Ascending aorta (tissue), 2 donors: ENCODE data around the gene SLFNL1. TPM values are rescaled to one million over a fixed set of nuclear protein-coding genes. Genes with fewer than 3 reads are reported as not detected.

ENCODE experiments used
- DNase-seq, 2 donors: peaks; one replicate each; pipeline ENCODE4 v3.0.0-alpha.2; 2019; ENCODE audit warnings: low spot score in 2 of 2
- H3K27ac ChIP-seq, 2 donors: fragments of 200-600 bp; sonication (generic); one replicate each; pipeline ENCODE4 v1.5.1; 2016 to 2017; ENCODE audit warnings: mild to moderate bottlenecking in 1 of 2
- H3K27me3 ChIP-seq: fragments of 200-600 bp; sonication (generic); one replicate; pipeline ENCODE4 v1.5.1; 2017
- H3K36me3 ChIP-seq, 2 donors: fragments of 200-600 bp; sonication (generic); one replicate each; pipeline ENCODE4 v1.5.1; 2016
- H3K4me1 ChIP-seq, 2 donors: fragments of 200-600 bp; sonication (generic); one replicate each; pipeline ENCODE4 v1.5.1; 2016 to 2017; ENCODE audit warnings: mild to moderate bottlenecking in 1 of 2
- H3K4me3 ChIP-seq, 2 donors: fragments of 200-600 bp; sonication (generic); one replicate each; pipeline ENCODE4 v1.5.1; 2016 to 2017; ENCODE audit warnings: mild to moderate bottlenecking in 1 of 2
- H3K9me3 ChIP-seq, 2 donors: fragments of 200-600 bp; sonication (generic); one replicate each; pipeline ENCODE4 v1.5.1; 2016
- CTCF ChIP-seq, 3 experiments: fragments of 200-600 bp in 2 of 3; fragments of 450-650 bp in 1 of 3; sonication (generic) in 2 of 3; IDR thresholded peaks; one replicate each; pipeline ENCODE4 v1.5.1; 2016 to 2019; ENCODE audit warnings: antibody characterized with exemption in 3 of 3, mild to moderate bottlenecking in 1 of 3, moderate library complexity in 1 of 3
- intact Hi-C: fragments of 100-400 bp; cut with DNase I; formaldehyde crosslinking; loops from one replicate; pipeline ENCODE4 v1.15.1; 2023
- total RNA-seq: library from RNA; depleted of rRNA; stranded (reverse); fragments of >200 nt; gene quantifications from one replicate; pipeline ENCODE4 v1.1.0, GENCODE V29; 2016

The SLFNL1 gene
- total RNA-seq, 1 donor from 2014 or later = not detected

- DNase-seq = no peak
- TF ChIP-seq CTCF (IDR thresholded peaks at IDR 0.05) = no peak
- H3K27ac ChIP-seq = peak overlapping the region; percentile 96 to 98
- intact Hi-C loops = loop anchor here (5.0 to 10.0 kb wide), 4 partner anchors 67 to 385 kb away; partner anchors contain the start of gene FOXO6
- no peaks in the 10 kb centered on the region for H3K27me3 ChIP-seq
- no peaks in the 10 kb centered on the region for H3K9me3 ChIP-seq
- peak overlapping the region; percentile 78 to 83 for H3K4me3 ChIP-seq
- H3K36me3 ChIP-seq = peaks cover 0 to 14% of the 10 kb centered on the region in 2 donors
- H3K4me1 ChIP-seq = peaks cover 7 to 36% of the 10 kb centered on the region in 2 donors
These were observed 41.5 kb downstream of the SLFNL1 start for GRCh38 chr1:40980068-40980452.

- H3K27me3 ChIP-seq = no peaks in the 10 kb centered on the region
- peak within 1 kb of the TSS; percentile 96 to 98 for H3K27ac ChIP-seq
- peaks cover 7 to 30% of the 10 kb centered on the region in 2 donors for H3K4me1 ChIP-seq
- no peaks in the 10 kb centered on the region for H3K9me3 ChIP-seq
- peak within 1 kb of the TSS; percentile 78 to 83 for H3K4me3 ChIP-seq
- intact Hi-C loops = loop anchor here (5.0 to 10.0 kb wide), 4 partner anchors 68 to 385 kb away; partner anchors contain the start of gene FOXO6
- peaks cover 0 to 8% of the 10 kb centered on the region in 2 donors for H3K36me3 ChIP-seq
- TF ChIP-seq CTCF (IDR thresholded peaks at IDR 0.05) = peak in 1 of 3 experiments; percentile 21
- DNase-seq = peak; percentile 71 to 96
These were observed 42.1 kb downstream of the SLFNL1 start, which contains the start of gene CTPS1 for GRCh38 chr1:40979241-40980067. CTPS1 (plus strand) TSS chr1:40979696; CDS start chr1:40983291, 3,595 bp downstream.

- Histone ChIP-seq H3K4me1 (peaks cover 6 to 27% of the 10 kb centered on the region in 2 donors), H3K4me3 (peak overlapping the region; percentile 78 to 83), H3K36me3 (peaks cover 0 to 5% of the 10 kb centered on the region in 2 donors), H3K27ac (peak overlapping the region; percentile 96 to 98), H3K9me3 (no peaks in the 10 kb centered on the region), H3K27me3 (no peaks in the 10 kb centered on the region)
- TF ChIP-seq CTCF (IDR thresholded peaks at IDR 0.05) = no peak
- DNase-seq = peak in 1 of 2 donors; percentile 66
- intact Hi-C loops = no loop called here
These were observed 42.7 kb downstream of the SLFNL1 start for GRCh38 chr1:40978886-40979240.

- TF ChIP-seq CTCF (IDR thresholded peaks at IDR 0.05) = no peak
- DNase-seq = no peak
- intact Hi-C loops = no loop called here
- Histone ChIP-seq H3K27me3 (no peaks in the 10 kb centered on the region), H3K9me3 (no peaks in the 10 kb centered on the region), H3K27ac (peak overlapping the region; percentile 96 to 98), H3K4me3 (no peak overlapping the region), H3K36me3 (no peaks in the 10 kb centered on the region), H3K4me1 (peaks cover 2 to 23% of the 10 kb centered on the region in 2 donors)
These were observed 43.8 kb downstream of the SLFNL1 start for GRCh38 chr1:40977716-40978115.

- Histone ChIP-seq H3K4me3 (no peak overlapping the region), H3K4me1 (peaks cover 2 to 19% of the 10 kb centered on the region in 2 donors), H3K36me3 (no peaks in the 10 kb centered on the region), H3K27me3 (no peaks in the 10 kb centered on the region), H3K9me3 (no peaks in the 10 kb centered on the region), H3K27ac (peak overlapping the region; percentile 96 to 98)
- intact Hi-C loops = no loop called here
- no peak for DNase-seq
- TF ChIP-seq CTCF (IDR thresholded peaks at IDR 0.05) = no peak
These were observed 44.4 kb downstream of the SLFNL1 start for GRCh38 chr1:40976952-40977690.
